H9 (cell line): ENCODE data around the gene CAPN9. TPM values are rescaled to one million over a fixed set of nuclear protein-coding genes. Genes with fewer than 3 reads are reported as not detected.

Experiments
- DNase-seq: peaks from one replicate; pipeline ENCODE4 v3.0.0-alpha.2; 2017
- H2AFZ ChIP-seq: one replicate; pipeline ENCODE4 v1.6.1; 2013; ENCODE audit warnings: mild to moderate bottlenecking, low read length, control low read depth, moderate library complexity
- H2AK5ac ChIP-seq: 2 replicates; pipeline ENCODE4 v1.6.1; 2013; ENCODE audit warnings: low read length, control low read depth, mixed read lengths; ENCODE audit not compliant: insufficient read length
- H2BK120ac ChIP-seq: one replicate; pipeline ENCODE4 v1.6.1; 2013; ENCODE audit warnings: low read depth, mild to moderate bottlenecking, low read length, control low read depth, inconsistent platforms; ENCODE audit not compliant: poor library complexity, severe bottlenecking
- H2BK12ac ChIP-seq: 2 replicates; pipeline ENCODE4 v1.6.1; 2013; ENCODE audit warnings: low read length, control low read depth, mixed read lengths, low read depth; ENCODE audit not compliant: insufficient read length
- H2BK15ac ChIP-seq: 2 replicates; pipeline ENCODE4 v1.6.1; 2013; ENCODE audit warnings: low read depth, low read length, control low read depth
- H2BK20ac ChIP-seq: one replicate; pipeline ENCODE4 v1.6.1; 2013; ENCODE audit warnings: low read depth, mild to moderate bottlenecking, low read length, control low read depth, inconsistent platforms; ENCODE audit not compliant: poor library complexity, severe bottlenecking
- H2BK5ac ChIP-seq: 2 replicates; pipeline ENCODE4 v1.6.1; 2013; ENCODE audit warnings: low read length, control low read depth, mixed read lengths; ENCODE audit not compliant: insufficient read length
- H3K14ac ChIP-seq: 2 replicates; pipeline ENCODE4 v1.6.1; 2013; ENCODE audit warnings: low read length, control low read depth; ENCODE audit not compliant: insufficient read depth
- H3K18ac ChIP-seq: 2 replicates; pipeline ENCODE4 v1.6.1; 2013; ENCODE audit warnings: low read depth, mild to moderate bottlenecking, mixed read lengths, low read length, control low read depth; ENCODE audit not compliant: insufficient read length
- H3K23ac ChIP-seq: 2 replicates; pipeline ENCODE4 v1.6.1; 2013; ENCODE audit warnings: low read length, control low read depth, mixed read lengths, low read depth; ENCODE audit not compliant: insufficient read length
- H3K23me2 ChIP-seq: 2 replicates; pipeline ENCODE4 v1.6.1; 2013; ENCODE audit warnings: low read depth, mild to moderate bottlenecking, mixed read lengths, low read length, control low read depth; ENCODE audit not compliant: insufficient read length, poor library complexity, severe bottlenecking
- H3K27ac ChIP-seq: 2 replicates; pipeline ENCODE4 v1.5.1; 2013; ENCODE audit warnings: low read length, control low read depth, mixed read lengths, low read depth; ENCODE audit not compliant: insufficient read length
- H3K27me3 ChIP-seq: 2 replicates; pipeline ENCODE4 v1.6.1; 2013; ENCODE audit warnings: low read length, control low read depth, inconsistent platforms; ENCODE audit not compliant: insufficient read depth
- H3K4ac ChIP-seq: 2 replicates; pipeline ENCODE4 v1.6.1; 2013; ENCODE audit warnings: low read depth, mild to moderate bottlenecking, control low read depth, inconsistent platforms, low read length, moderate library complexity
- H3K4me1 ChIP-seq: 2 replicates; pipeline ENCODE4 v1.6.1; 2013; ENCODE audit warnings: low read length, control low read depth, inconsistent platforms; ENCODE audit not compliant: insufficient read depth
- H3K4me2 ChIP-seq: 2 replicates; pipeline ENCODE4 v1.6.1; 2013; ENCODE audit warnings: low read length, control low read depth, mixed read lengths; ENCODE audit not compliant: insufficient read length, insufficient read depth
- H3K56ac ChIP-seq: 2 replicates; pipeline ENCODE4 v1.6.1; 2013; ENCODE audit warnings: low read depth, mild to moderate bottlenecking, mixed read lengths, low read length, control low read depth; ENCODE audit not compliant: insufficient read length
- H3K79me1 ChIP-seq: 2 replicates; pipeline ENCODE4 v1.6.1; 2013; ENCODE audit warnings: low read depth, mild to moderate bottlenecking, moderate library complexity, low read length, control low read depth, inconsistent platforms; ENCODE audit not compliant: insufficient read depth, poor library complexity, severe bottlenecking
- H3K79me2 ChIP-seq: 2 replicates; pipeline ENCODE4 v1.6.1; 2013; ENCODE audit warnings: low read length, control low read depth, inconsistent platforms; ENCODE audit not compliant: insufficient read depth
- H3K9ac ChIP-seq: 2 replicates; pipeline ENCODE4 v1.6.1; 2013; ENCODE audit warnings: low read length, control low read depth, mixed read lengths; ENCODE audit not compliant: insufficient read length; ENCODE audit errors: extremely low read depth
- H3K9me3 ChIP-seq: one replicate; pipeline ENCODE4 v1.6.1; 2013; ENCODE audit warnings: low read depth, low read length, inconsistent platforms; ENCODE audit not compliant: control insufficient read depth
- H3T11ph ChIP-seq: one replicate; pipeline ENCODE4 v1.6.1; 2013; ENCODE audit warnings: mild to moderate bottlenecking, low read length, control low read depth, inconsistent platforms
- H4K20me1 ChIP-seq: one replicate; pipeline ENCODE4 v1.6.1; 2013; ENCODE audit not compliant: control insufficient read depth, insufficient read length, insufficient read depth
- H4K5ac ChIP-seq: 2 replicates; pipeline ENCODE4 v1.6.1; 2013; ENCODE audit warnings: low read depth, mild to moderate bottlenecking, mixed read lengths, low read length, control low read depth; ENCODE audit not compliant: insufficient read length
- H4K8ac ChIP-seq: replicated peaks from 2 replicates; pipeline ENCODE4 v1.6.1; 2013; ENCODE audit warnings: low read length, control low read depth, mixed read lengths, low read depth; ENCODE audit not compliant: insufficient read length
- H4K91ac ChIP-seq: 2 replicates; pipeline ENCODE4 v1.6.1; 2013; ENCODE audit warnings: low read depth, mild to moderate bottlenecking, moderate library complexity, mixed read lengths, low read length, control low read depth; ENCODE audit not compliant: insufficient read length
- H3K27ac Mint-ChIP-seq, 3 experiments: 2 replicates in 2 of 3; 3 replicates in 1 of 3; pipeline ENCODE4 v1.8.0; 2020 to 2021; ENCODE audit warnings: mixed read lengths in 3 of 3, mild to moderate bottlenecking in 1 of 3, moderate library complexity in 1 of 3
- H3K27me3 Mint-ChIP-seq: 2 replicates; pipeline ENCODE4 v1.8.0; 2021; ENCODE audit warnings: low read depth, mild to moderate bottlenecking, moderate library complexity, mixed read lengths
- H3K36me3 Mint-ChIP-seq, 3 experiments: 2 replicates in 2 of 3; 3 replicates in 1 of 3; pipeline ENCODE4 v1.8.0; 2020 to 2021; ENCODE audit warnings: low read depth in 3 of 3, mixed read lengths in 3 of 3; ENCODE audit not compliant: insufficient read depth in 1 of 3
- H3K4me1 Mint-ChIP-seq, 2 experiments: 2 replicates each; pipeline ENCODE4 v1.8.0; 2020; ENCODE audit warnings: mixed read lengths in 2 of 2
- H3K4me3 Mint-ChIP-seq, 2 experiments: 2 replicates in 1 of 2; 3 replicates in 1 of 2; pipeline ENCODE4 v1.8.0; 2020 to 2021; ENCODE audit warnings: mild to moderate bottlenecking in 2 of 2, mixed read lengths in 2 of 2, moderate library complexity in 1 of 2
- H3K9me3 Mint-ChIP-seq, 2 experiments: 2 replicates in 1 of 2; 3 replicates in 1 of 2; pipeline ENCODE4 v1.8.0; 2020; ENCODE audit warnings: mild to moderate bottlenecking in 2 of 2, mixed read lengths in 2 of 2, moderate library complexity in 1 of 2
- CTCF ChIP-seq: fragments of 200-600 bp; sonication (generic); conservative IDR thresholded peaks from 3 replicates; pipeline ENCODE4 v1.8.0; 2021; ENCODE audit warnings: antibody characterized with exemption, mild to moderate bottlenecking
- WGBS: extraction: QIAGEN DNeasy Blood & Tissue Kit; methylation state at CpG from one replicate; pipeline ENCODE4 v1.1.7; 2013; ENCODE audit warnings: missing lambda C conversion rate, low lambda C conversion rate, mixed read lengths; ENCODE audit not compliant: insufficient read length; ENCODE audit errors: extremely low coverage; 5-methylcytosine and 5-hydroxymethylcytosine counted together
- total RNA-seq: library from RNA; stranded (reverse); gene quantifications from 2 replicates; pipeline ENCODE4 v1.2.1, GENCODE V29; 2021

CAPN9 gene
- total RNA-seq, 1 experiment from 2014 or later, result 0.22 TPM

DNA sequence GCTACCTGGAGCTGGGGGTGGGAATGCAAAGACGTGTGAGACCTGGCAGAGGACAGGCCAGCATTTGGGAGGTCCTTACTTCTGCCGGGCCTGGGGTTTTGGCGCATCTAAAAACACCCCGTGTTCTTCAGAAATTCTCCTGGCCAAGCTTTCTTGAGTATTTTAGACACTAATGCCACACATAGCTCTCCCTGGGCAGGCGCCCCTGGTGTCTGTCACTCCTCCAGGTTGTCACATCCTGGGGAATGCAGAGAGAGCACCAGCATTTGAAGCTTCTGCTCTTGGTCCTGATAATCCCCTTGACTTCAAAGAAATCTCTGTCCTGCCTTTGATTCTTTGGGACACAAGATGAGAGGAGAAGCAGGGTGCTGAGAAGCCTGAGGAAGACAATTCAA is 6.0 kb downstream of the CAPN9 start:
- Histone ChIP-seq H2BK20ac (no peak overlapping the region), H3K4ac (no peak overlapping the region), H3K14ac (peak overlapping the region; percentile 21; the same call in 1 of the 2 replicates), H3K27ac (no peak overlapping the region), H2BK12ac (no peak overlapping the region), H4K91ac (no peak overlapping the region), H2BK120ac (no peak overlapping the region), H2AK5ac (no peak overlapping the region), H3K9me3 (no peaks in the 10 kb centered on the region), H3K79me1 (no peaks in the 10 kb centered on the region), H2AFZ (no peak overlapping the region), H3K56ac (no peak overlapping the region), H3K18ac (peak overlapping the region; percentile 6), H3K23ac (no peak overlapping the region), H3K79me2 (no peaks in the 10 kb centered on the region), H3K4me1 (peaks cover 4% of the 10 kb centered on the region; the same call in 1 of the 2 replicates), H4K8ac (no peak overlapping the region), H3K4me2 (peak overlapping the region; percentile 43), H3T11ph (no peak overlapping the region), H4K5ac (no peak overlapping the region), H3K27me3 (no peaks in the 10 kb centered on the region), H4K20me1 (no peaks in the 10 kb centered on the region), H3K23me2 (no peaks in the 10 kb centered on the region), H2BK15ac (no peak overlapping the region), H3K9ac (no peak overlapping the region), H2BK5ac (no peak overlapping the region)
- DNase-seq, result no peak
- no CpG with 5 or more reads among the region's 5 CpGs for WGBS
- H3K4me1 Mint-ChIP-seq, result peaks cover 47 to 50% of the 10 kb centered on the region in 2 experiments
- peak overlapping the region; percentile 63 to 66; a peak in 4 of 5 replicates for H3K4me3 Mint-ChIP-seq
- no peaks in the 10 kb centered on the region for H3K9me3 Mint-ChIP-seq
- peak overlapping the region; percentile 51 to 90 (median 87); a peak in 4 of 7 replicates for H3K27ac Mint-ChIP-seq
- no peaks in the 10 kb centered on the region; a peak in 1 of 7 replicates for H3K36me3 Mint-ChIP-seq
- H3K27me3 Mint-ChIP-seq, result peaks cover 12% of the 10 kb centered on the region
- no peak for TF ChIP-seq CTCF
